Activated naive CD4-positive, alpha-beta T cell (primary cell): ENCODE data around the gene NUDT16L1.
A peak's percentile ranks its signal among the peaks of the same experiment; 100 is the strongest.

ENCODE experiments used
- DNase-seq, 4 experiments: peaks; one replicate each; lab custom pipeline; 2025; lab: John Stamatoyannopoulos, UW

Gene NUDT16L1

GRCh38 chr16:4682616-4683254 is 10.6 kb upstream of the NUDT16L1 start:
- peak in 1 of 4 experiments; percentile 26 for DNase-seq

GRCh38 chr16:4683255-4684057 is 9.9 kb upstream of the NUDT16L1 start:
- no peak for DNase-seq

GRCh38 chr16:4684058-4684715 is 9.2 kb upstream of the NUDT16L1 start:
- no peak for DNase-seq

- no peak for DNase-seq
Measured at GRCh38 chr16:4684763-4685162, 8.6 kb upstream of the NUDT16L1 start.

- no peak for DNase-seq
Measured at GRCh38 chr16:4685292-4685691, 8.1 kb upstream of the NUDT16L1 start.

GRCh38 chr16:4685776-4686496 is 7.4 kb upstream of the NUDT16L1 start:
- no peak for DNase-seq

GRCh38 chr16:4686497-4687210 is 6.7 kb upstream of the NUDT16L1 start:
- no peak for DNase-seq

- no peak for DNase-seq
Measured at GRCh38 chr16:4687416-4687815, 5.9 kb upstream of the NUDT16L1 start.

- DNase-seq, result no peak
Measured at GRCh38 chr16:4687946-4688673, 5.3 kb upstream of the NUDT16L1 start.

- no peak for DNase-seq
Measured at GRCh38 chr16:4688674-4689045, 4.7 kb upstream of the NUDT16L1 start.

GRCh38 chr16:4689091-4689671 is 4.2 kb upstream of the NUDT16L1 start:
- DNase-seq, result no peak

- DNase-seq, result no peak
Measured at GRCh38 chr16:4689864-4690704, 3.3 kb upstream of the NUDT16L1 start.

GRCh38 chr16:4690946-4691665 is 2.3 kb upstream of the NUDT16L1 start:
- no peak for DNase-seq

- no peak for DNase-seq
Measured at GRCh38 chr16:4691666-4692412, 1.5 kb upstream of the NUDT16L1 start.

GRCh38 chr16:4692460-4693295 is 684 bp upstream of the NUDT16L1 start:
- no peak for DNase-seq

GRCh38 chr16:4693956-4694641 is 737 bp downstream of the NUDT16L1 start:
- DNase-seq, result peak in 1 of 4 experiments; percentile 50
